HG02973 (cell line): ENCODE data around the gene SERTAD1.
"Not testable (repeated sequence)": the region's sequence is repeated elsewhere in the genome, so short reads cannot be mapped to it uniquely, and the experiment has no call there.

Source experiments
- ATAC-seq: cut with Tn5 transposase; IDR thresholded peaks from one replicate; pipeline ENCODE4 v1.9.1; 2021; ENCODE audit warnings: moderate library complexity; ENCODE audit not compliant: unreplicated experiment

The SERTAD1 gene

DNA sequence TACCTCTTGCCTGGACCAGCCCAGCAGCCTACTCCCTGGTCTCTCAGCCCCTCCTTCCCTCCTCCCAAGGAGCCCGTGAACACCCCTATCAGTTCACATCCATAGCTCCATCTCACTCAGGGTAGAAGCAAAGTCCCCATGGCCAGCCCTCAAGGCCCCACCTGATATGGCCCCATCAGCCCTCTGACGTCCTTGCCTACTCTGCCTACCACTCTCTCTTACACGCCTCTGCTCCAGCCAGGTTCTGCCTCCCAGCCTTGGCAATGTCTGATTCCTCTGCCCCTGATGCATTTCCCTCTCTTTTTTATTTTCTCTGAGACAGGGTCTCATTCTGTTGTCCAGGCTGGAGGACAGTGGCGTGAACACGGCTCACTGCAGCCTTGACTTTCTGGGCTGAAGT is 26.2 kb upstream of the SERTAD1 start:
- no peak for ATAC-seq

DNA sequence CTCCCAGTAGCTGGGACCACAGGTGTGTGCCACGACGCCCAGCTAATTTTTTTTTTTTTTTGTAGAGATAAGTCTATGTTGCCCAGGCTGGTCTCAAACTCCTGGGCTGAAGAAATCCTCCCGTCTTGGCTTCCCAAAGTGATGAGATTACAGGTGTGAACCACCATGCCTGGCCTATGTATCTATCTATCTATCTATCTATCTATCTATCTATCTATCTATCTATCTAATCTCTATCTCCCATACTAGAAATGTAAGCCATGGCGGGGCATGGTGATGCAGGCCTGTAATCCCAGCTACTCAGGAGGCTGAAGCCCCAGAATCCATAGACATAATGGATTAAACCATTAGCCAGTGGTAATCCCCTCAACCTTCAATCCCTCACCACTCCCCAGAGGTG is 24.9 kb upstream of the SERTAD1 start:
- ATAC-seq, result no peak

DNA sequence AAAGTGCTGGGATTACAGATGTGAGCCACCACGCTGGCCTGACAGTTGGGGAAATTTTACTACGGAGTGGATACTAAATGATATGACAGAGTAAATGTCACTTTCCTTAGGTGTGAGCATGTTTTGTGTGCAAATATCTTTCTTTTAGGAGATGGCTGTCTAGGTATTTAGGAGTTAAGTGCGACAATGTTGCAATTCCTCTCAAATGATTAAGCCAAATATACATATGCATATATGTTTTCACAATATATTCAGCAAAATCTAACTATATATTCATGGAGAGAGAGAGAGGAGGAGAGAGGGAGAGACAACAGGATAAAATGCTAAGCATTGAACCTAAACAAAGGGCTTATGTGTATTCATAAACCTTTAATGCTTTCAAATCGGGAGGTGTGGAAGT is 23.7 kb upstream of the SERTAD1 start:
- ATAC-seq, result no peak

DNA sequence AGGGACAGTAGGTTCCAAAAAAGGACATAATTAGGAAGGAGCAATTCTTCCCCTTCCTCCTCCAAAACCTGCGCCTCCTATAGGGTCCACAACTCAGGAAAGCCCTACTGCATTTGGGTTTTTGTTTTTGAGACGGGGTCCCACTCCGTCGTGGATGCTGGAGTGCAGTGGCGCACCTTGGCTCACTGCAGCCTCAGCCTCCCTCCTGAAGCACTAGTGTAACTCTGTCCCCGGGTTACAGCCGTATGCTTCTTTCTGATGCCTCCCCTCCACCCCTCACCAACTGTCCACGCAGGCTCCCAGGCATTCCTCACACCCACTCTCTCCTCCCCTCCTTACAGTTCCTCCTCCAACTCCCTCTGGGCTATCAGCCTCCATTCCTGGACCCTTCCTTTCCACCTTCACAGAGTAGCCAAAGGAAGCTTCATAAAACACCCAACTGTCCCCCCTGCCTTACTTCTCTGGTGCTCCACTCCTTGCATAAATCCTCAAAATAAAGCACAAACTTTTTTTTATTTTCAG is 20.5 kb upstream of the SERTAD1 start:
- ATAC-seq, result no peak

GRCh38 chr19:40445780-40446262 is 20.0 kb upstream of the SERTAD1 start:
- no peak for ATAC-seq

DNA sequence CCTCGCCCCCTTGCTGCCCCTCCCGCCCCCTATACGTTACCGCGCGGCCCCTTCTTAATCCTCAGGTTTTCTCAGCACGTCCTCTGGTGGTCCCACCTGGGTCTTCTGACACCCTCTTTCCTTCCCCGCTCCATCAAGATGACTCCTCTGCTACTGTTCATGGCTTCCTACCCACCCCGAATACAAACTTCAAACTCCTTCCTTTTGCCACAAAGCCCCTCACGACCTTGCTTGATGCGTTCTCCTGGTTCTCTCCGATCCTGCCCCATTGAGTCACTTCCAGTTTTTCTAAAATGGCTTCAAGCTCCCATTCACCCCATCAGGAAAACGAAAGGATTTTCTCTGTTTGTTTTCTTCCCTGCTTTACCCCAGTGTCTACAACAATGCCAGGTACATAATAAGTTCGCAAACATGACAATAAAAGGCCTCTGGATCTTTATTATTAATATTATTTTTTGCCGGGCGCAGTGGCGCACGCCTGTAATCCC is 19.1 kb upstream of the SERTAD1 start:
- no peak for ATAC-seq

DNA sequence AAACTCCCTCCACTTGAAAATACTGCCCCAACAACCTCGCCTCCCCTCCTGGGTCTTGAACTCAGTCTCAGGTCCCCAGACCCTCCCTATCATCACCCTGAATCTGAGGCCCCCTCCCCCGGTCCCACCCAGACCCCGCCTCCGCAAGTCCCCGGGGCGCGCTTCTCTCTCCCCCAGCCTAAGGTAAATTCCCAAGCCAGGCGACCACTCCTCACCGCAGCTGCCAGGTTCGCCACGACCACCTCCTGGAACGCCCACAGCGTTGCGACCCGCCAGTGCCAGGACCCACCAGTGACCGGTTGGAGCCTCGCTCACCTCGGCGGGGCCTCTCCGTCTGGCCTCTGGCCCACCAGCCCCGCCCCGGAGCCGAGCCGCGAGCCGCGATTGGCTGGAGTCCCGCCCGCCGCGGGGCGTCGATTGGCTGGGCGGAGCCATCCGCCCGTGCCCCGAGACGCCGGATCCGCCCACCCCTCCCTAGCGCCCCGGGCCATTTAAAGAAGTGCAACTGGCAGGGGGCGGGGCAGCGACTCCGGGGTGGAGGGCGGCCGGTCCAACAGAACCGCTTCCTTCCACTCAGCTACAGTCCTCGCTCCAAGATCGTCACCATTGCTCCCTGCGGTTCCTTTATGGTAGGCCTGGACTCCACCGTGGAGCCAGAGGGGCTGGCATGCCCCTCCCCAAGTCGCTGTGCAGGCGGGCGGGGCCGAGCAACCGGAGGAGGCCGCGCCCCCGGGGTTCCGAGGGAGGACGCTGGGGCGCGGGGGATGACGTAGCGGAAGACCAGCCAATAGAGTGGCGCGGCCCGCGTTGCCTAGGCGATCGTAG is 18.4 kb upstream of the SERTAD1 start, which contains the start of gene SERTAD3:
Gene SERTAD3 (minus strand): TSS at position 336 of the 825 bp plus-strand sequence. CDS start 2,255 bp downstream, outside the sequence.
- ATAC-seq, result peak; percentile 51

DNA sequence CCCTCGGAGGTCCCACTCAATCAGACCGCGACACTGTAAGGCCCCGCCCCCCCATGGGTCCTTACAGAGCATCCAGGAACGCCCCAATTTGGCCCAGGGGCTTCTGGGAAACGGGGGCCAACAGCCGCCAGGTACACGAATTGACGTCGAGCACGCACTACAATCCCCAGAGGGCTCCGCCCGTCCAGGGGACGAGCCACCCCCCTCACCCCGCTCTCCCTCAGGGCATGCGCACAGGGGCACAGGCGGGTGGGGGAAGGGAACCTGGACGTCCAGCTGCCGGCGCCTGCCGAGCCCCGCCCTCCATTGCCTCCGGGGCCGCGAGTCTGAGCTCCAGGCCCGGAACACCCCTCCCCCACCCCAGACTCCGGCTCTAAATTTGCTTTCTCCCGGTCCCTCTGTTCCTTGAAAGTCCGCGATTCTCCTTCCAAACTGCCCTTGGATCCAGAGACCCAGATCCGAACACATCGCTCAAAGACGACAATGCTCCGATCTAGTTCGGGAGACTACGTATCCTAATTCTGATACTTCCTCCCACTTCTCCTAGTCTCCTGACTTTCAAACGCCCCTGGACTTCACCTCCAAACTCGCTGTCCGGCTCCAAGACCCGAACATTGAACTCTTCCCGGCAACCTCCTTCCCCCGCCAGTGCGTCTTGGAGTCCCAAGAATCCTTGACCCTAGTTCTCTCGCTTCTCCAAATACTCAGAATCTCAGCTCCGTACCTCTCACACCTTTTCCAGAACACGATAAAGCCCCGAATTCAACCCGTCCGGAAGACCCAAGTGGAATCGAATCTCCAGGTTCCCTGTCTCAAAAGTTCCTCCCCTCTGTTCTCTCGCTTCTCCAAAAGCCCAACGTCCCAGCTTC is 17.6 kb upstream of the SERTAD1 start:
- peak; percentile 67 for ATAC-seq

- ATAC-seq, result no peak
Measured at GRCh38 chr19:40442328-40443130, 16.7 kb upstream of the SERTAD1 start.

DNA sequence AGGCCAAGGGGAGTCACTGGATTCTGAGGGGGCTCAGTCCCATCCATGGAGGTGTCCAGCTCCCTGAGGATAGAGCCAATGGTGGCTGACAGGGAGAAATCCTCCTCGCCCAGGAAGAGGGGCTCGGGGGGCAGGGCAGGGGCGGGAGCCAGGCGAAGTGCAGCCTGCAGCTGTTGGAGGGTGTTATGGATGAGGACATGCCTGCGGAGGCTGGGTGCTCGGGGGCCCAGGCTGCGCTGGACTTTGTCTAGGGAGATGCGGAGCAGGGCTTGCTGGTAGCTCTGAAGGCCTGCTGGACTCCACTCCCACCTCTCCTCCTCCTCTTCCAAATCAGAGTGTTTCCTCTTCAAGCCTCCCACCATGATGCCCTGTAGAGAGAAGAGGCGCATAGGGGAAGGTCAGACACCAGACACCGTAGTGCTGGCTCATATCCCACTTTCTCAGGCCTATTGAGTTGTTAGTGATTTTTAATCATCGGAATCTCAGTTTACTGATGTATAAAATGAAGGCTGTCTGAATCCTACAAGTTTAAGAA is 16.0 kb upstream of the SERTAD1 start:
- no peak for ATAC-seq

GRCh38 chr19:40438284-40438683 is 12.5 kb upstream of the SERTAD1 start:
- no peak for ATAC-seq

- no peak for ATAC-seq
Measured at GRCh38 chr19:40433391-40434216, 7.8 kb upstream of the SERTAD1 start.

- not testable (repeated sequence) for ATAC-seq
Measured at GRCh38 chr19:40432760-40433159, 7.0 kb upstream of the SERTAD1 start.

- ATAC-seq, result no peak
Measured at GRCh38 chr19:40431698-40432097, 5.9 kb upstream of the SERTAD1 start.

GRCh38 chr19:40430242-40430641 is 4.5 kb upstream of the SERTAD1 start:
- ATAC-seq, result not testable (repeated sequence)

DNA sequence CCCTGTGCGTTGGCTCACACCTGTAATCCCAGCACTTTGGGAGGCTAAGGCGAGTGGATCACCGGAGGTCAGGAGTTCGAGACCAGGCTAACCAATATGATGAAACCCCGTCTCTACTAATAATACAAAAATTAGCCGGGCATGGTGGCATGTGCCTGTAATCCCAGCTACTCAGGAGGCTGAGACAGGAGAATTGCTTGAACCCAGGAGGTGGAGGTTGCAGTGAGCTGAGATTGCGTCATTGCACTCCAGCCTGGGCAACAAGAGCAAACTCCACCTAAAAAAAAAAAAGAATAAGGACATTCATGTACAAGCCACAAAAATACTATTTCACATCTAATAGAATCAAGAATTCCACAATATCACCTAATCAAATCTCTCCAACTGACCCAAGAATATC is 2.4 kb upstream of the SERTAD1 start:
- ATAC-seq, result not testable (repeated sequence)

DNA sequence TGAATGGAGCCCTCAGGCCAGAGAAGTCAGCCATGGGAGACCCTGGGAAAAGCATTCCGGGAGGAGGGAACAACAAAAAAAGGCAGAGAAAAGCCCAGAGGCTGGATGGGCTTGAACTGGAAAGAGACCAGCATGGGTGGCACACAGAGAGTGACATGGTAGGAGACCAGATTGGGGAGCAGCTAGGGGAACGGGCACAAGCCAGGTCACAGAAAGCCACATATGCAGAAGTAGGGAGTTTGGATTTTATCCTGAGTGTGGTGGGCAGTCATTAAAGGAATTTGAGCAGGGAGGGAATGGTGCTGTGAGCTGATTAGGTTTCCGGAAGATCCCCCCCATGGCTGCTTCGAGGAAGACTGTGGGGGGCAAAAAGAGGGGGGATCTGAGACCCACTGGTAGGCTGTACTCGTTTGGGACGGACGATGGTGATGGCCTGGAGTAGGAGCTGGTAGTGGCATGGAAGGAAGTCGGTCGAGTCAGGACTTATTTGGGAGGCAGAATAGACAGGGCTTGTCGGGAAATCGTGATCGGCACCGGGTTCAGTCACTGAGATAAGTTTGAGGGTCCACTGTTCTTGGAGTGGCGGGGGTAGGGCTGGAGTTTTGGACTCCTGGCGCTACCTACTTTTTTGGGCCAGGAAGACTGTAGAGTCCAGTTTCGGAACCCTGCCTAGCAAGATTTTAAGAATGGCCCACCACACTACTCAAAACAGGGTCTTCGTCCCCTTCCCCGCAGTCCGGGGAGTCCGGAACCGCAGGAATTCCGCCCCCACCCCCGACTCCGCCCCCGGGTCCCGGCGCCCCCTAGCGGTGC is 949 bp downstream of the SERTAD1 start:
- no peak for ATAC-seq

DNA sequence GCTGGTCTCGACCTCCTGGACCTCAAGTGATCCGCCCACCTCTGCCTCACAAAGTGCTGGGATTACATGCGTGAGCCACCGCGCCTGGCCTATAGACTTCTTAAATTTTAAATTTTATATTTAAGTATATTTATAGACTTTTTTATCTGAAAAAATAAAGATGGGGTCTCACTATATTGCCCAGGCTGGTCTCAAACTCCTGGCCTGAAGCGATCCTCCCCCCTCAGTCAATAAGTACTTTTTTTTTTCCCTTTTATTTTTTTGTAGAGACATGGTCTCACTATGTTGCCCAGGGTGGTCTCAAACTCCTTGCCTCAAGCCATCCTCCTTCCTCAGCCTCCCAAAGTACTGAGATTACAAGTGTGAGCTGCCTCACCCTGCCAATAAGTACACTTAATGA is 1.9 kb downstream of the SERTAD1 start:
- no peak for ATAC-seq
